Non-pigmented ciliary epithelial cell (primary cell): ENCODE measurements around the gene SP3.
"Not testable (repeated sequence)": the region's sequence is repeated elsewhere in the genome, so short reads cannot be mapped to it uniquely, and the experiment has no call there.

ENCODE experiments used
- DNase-seq: peaks from one replicate; pipeline ENCODE4 v3.0.0-alpha.2; 2010; ENCODE audit warnings: low read depth

Gene SP3

DNA sequence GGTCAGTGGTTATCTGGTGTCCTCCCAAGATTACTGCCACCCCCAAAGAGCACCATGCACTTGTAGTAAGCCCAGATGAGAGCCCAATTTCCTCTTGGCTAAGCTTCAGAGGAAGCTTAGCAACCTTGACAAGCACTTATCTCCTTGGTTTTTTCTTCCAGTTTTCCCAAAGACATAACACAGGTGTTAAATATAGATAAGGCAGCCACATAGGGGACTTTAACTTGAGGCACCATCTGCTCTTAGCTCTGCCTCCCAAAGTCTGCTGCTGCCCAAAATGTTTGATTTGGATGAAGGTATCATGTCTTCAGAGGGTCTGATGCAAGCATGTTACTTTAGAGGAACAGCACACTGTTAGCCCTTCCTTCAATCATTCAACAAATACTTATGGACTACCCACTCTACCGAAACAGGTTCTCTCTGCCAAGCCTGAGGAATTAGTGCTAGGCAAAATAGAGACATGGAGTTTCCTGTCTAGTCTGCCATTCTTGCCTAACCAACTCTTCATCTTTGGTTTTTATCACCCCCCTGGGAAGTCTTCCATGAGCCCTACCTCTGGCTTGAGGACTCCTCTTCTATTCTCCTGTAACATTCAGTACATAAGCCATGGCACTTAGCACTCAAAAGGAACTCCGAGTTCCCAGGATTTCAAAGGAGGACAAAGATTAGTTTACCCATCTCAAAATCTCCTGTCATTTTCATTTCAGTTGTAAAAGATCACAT is 73.7 kb downstream of the SP3 start:
- DNase-seq = no peak

DNA sequence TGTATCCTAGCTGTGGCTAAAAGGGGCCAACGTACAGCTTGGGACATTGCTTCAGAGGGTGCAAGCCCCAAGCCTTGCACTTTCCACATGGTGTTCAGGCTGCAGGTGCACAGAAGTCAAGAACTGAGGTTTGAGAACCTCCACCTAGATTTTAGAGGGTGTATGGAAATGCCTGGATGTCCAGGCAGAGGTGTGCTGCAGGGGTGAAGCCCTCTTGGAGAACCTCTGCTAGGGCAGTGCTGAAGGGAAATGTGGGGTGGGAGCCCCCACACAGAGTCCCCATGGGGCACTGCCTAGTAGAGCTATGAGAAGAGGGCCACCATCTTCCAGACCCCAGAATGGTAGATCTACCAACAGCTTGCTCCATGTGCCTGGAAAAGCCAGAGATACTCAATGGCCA is 75.7 kb downstream of the SP3 start:
- not testable (repeated sequence) for DNase-seq

DNA sequence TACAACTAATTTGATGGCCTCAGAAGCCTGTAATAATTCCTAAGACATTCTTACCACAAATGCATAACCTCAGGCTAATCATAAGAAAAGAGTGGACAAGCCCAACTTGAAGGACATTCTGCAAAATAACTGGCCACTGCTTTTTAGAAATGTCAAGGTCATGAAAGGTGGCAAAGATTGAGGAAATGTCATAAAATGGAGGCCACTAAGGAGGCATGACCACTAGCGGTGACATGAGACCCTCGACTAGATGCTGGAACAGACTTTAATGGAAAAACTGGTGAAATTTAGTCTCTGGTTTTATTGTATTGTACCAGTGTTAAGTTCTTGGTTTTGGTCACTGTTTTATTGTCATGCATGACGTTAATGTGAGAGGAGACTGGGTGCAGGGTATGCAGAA is 78.6 kb downstream of the SP3 start:
- no peak for DNase-seq

DNA sequence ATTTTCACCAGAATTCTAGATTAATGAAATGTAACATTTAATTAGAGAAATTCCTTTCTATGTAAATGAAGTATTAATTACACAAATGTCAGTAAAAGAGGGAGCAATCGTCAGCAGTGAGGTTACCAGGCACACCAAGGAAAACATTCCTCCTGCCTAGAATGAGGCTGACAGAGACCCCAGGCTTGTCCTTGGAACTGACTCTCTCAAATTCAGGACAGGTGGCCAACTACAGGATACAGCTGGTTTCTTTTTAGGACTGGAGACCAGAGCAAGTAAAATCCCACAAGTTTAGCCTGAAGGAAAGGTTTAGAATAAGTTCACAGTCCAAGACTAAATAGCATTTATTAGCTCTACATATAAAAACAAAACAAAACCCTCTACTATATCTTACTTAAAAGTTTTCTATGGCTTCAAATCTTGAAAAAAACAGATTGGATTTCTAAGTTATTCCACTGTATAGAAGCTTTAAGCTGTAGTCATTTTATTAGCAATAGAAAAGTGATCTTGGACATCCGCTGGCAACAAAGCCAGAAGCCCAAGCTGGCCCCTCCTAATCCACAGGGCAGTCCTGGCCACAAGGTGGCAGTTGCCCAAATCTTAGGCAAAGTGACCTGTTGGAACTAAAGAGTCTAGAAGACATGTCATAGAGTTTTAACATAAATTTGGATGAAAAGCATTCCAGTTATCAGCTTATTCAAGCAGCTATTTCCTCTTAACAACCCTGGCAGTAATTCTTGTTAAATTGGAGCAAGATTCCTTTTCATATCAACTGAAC is 81.0 kb downstream of the SP3 start:
- DNase-seq = no peak

DNA sequence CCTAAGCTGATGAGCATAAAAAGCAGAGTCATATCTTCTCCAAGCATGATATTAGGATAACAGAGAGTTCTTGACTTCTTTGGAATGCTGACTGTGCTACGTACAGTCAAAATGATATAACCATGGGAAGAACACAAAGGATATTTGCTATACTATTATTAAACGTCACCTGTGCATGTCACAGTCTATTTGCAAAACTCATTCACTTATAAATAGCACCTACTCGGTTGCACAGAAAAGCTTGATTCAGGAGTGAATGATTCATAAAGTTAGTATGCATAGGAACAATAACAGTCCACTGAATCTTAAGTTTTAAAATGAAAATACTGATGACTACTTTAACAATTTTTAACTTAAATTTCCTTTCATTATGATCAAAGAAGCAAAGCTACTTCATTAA is 83.3 kb downstream of the SP3 start:
- DNase-seq = no peak

DNA sequence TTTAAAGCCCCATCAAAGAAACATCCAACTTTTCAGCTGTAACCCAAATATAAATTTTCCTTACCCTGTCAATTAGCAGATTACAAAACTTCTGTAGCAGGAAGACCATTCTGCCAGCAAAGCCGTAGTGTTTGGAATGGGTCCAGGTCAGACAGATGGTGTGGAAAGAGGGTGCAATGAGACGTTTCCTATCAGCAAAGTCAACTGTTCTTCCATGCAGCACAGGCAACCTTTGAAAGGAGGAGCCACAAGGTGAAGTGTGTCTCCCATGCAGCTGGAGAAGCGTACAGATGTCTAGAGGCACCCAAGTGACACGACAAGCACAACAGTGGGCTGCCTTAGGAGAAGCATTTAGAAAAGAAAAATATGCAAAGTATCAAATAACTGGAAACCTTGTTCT is 83.7 kb downstream of the SP3 start:
- DNase-seq = no peak

DNA sequence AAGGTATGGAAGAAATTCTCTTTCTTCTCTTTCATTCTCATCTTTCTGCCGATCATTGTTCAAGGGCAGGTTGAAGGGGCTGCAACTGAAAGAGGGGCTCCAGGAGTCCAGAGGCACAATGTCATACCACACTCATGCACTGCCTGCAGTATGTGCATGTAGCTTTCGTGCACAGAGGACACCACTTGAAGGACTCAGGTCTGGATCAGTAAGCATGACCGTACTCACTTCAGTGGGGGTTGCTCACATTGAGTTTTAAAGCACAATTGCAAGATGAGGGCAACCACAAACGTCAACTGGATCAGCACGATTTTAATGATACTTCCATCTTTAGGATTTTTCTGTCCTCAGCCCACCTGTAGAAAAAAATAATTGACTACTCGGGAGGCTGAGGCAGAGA is 84.6 kb downstream of the SP3 start:
- no peak for DNase-seq

DNA sequence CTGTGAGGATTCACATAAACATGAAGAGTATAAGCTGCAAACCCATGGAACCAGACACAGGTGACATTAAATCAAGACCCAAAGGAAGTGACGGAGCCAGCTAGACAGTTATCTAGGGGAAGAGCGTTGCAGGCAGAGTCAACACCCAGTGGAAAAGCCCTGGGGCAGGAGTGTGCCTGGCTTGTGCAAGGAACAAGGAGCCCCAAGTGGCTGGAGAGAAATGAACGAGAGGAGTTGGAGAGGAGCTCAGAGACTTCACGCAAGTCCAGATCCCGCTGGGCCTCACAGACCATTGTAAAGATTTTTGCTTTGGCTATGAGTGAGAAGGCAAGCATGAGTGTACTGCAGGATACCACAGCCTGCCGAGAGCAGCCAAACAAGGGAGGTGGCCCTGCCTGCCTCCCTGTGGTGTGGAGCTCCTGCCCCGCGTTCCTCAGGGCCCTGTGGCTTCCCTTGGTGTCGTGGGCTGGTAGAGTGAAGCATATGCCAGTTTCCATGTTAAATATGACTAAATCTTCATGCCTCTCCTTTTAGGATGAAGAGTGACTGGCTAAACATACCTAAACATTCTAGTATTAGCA is 88.2 kb downstream of the SP3 start:
- no peak for DNase-seq

DNA sequence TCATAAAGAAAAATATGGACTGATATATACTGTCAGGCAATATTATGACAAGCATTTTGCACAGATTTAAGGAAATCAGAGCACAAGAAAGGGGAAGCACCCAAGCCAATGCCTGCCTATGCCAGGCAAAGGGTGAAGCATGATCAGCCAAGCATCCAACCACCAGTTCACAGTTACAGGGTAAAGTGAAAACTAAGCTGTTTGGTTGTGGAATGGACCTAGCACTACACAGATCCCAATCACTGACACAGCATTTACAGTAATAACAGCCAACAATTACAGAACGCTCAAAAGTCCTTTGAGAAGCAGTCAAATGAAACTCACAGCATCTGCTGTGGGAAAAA is 90.3 kb downstream of the SP3 start:
- no peak for DNase-seq

DNA sequence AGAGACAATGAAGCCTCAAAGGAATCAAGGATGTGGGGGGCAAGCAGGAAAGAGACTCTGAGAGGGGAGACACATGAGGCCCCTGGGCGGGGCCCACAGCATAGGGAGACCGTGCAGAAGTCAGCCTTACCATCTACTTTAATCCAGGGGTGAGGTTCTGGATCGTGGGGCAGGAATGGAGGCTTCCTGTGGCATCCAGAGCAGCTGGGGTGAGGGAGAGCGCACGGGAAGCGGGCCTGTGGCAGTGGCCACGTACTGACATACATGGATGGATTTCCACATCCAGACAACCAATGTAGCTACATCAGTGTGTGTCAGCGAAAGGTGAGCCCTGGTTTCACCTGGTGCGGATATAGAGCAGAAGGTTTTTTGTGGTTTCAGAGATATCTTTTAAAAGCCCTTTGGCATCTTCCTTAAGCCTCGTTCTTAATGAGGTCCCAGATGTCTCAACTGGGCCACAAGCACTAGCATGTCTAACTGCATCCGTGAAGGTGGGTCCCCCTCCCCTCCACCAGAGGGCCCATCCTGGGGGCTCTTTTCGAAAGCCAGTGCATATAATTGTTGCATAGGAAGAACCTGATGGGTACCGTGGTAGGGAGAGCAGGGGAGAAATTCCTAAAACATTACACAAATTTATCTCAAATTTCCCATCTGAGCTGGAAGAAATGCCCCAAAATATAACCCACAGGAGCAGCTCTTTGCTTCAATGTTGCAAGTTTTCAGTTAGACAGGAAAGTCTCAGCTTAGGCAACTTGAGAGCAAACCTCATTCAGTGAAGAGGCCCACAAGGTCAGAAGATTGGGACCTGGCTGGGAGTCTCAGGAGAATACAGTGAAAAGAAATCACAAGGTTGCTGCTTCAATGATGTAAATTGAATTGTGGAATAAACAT is 90.9 kb downstream of the SP3 start:
- no peak for DNase-seq

DNA sequence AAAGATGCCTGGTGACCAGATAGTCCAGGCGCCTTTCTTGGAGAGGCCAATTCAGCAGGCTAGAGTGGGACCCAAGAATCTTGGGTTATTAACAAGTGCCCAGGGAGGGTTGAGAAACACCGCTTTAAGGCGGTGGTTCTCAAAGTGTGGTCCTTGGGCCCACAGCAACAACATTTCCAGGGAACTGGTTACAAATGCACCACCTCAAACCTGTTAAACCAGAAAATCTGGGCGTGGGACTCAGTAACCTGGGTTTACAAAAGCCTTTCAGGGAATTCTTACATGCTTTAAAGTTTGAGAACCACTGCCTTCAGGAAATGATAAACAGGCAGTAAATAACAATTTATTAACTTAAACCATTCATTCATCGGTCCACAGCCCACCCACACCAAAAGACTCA is 92.5 kb downstream of the SP3 start:
- DNase-seq = no peak

DNA sequence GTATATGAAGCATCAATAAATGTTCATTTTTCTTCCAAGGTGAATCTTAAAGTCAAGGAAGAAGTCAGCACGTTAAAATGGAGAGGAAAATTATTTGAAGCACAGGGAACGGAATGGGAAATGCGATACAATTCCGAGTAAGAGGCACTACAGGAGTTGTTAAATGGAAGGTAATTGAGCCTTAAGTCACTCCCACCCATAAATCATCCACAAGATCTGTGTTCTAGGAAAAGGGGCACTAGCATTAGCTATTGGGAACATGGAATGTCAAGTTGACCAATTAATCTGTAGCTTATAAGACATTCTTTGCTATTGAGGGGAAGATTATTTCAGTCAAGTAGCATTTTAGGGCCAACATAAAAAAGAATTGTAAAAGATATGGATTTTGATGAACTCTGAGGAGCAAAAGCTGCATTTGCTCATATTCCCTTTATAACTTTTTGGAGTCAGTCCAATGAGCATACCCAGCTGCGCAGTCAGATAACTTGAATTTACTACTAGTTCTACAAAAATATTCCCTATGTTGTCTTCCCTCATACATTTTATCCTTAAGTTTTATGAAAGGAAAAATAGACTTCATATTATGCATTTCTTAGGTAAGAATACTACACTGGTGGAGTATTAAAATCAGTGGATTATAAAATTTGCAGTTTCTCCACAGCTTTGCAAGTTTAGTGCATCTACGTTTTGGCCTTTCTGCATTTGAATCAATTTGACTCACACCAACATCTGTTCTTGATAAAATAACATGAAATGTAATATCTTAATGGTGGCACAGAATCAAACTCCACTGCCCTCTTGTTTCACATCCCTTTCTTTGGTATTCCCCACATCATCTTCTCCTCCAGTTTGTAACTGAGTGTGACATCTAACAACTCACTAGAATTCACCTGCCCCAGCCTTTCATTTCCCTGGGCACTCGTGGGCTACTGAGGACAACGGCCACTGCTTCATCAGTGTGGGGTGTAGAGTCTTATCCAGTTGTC is 95.6 kb downstream of the SP3 start:
- DNase-seq = no peak

DNA sequence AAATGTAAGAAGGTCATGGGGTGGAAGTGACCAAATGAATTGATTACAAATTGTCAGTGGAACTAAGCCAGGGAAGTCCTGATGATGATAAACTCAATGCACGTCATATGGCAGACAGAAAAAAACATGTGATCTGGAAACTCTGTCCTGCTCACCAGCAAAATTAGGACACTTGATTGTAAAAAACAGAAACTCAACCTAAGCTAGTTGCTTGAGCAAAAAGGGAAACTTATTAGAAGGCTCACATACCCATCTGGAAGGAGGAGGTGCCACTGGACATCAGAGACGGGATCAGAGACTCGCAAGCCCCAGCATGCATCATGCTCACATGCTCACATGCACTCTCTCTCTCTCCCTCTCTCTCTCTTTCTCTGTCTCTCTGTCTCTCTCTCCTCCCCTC is 96.8 kb downstream of the SP3 start:
- DNase-seq = no peak

DNA sequence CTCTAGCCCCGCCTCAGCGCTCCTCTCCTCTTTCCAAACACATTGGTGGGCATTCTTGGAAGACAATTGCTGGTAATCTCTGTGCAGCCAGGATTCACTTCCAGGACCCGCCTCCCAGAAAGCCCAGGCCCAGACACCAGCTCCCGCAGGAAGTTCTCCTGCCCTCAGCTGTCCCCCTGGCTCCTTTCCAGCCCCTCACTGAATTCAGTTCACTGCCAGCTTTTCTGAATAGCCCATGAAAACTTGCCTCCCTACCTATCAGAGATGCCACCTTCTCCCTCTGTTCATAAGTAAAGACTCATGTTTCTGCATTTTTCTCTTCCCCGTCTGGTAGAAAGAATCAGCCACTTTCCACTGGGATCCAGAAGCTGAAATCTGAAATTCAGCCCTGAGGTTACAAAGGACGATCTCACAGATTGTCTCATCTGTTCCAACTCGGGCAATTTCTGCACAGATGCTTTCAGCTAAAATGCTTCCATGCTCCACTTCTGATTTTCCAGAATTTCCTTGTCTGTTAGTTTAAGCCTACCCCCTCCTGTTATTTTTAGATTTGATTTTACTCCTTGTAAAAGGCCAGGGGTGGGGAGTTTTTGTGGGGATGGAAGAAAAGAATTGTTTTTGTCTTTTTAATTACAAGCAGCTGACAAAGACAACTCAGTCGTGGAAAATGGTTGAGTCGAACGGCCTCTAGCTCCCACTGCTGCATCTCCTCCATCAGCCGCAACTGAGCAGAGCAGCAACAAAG is 98.1 kb downstream of the SP3 start:
- no peak for DNase-seq

DNA sequence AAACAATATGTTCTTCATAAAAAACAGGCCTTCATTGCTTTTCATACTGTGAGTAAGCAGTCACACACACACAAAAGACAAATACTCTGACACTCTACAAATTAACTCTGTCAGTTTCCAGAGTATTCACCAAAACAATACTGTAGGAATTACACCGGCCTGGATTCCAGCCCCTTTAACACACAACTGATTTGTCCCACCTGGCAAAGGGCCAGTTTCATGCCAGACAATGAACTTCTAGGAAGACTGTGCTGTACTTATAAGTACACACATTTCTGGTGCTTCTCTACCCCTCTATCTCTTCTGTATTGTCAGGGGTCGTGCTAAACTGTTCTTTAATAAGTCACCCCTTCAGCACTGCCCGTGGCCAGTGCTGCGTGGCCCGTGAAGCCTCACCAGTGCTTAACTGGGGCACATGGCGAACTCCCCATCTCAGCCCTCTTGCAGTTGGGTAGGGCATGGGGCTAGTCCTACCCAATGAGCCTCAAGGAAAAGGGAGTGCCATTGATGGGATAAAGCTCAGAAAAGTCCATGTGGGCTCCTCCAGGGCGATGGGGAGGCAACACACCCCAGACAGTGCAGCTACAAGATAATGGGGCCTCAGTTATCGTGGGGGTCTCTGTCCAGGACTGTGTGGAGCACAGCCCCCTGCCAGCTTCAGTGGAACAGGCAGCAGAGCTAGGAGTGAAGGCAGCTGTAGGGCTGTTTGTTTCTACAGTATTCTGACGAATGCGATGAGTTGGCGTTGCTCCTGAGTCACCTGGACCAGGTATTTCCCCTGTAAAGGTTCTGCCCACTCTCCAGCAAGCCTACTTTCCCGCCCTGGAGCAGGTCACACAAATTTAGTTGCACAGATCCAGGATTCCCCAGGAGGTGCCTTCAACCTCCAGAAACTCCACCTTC is 99.0 kb downstream of the SP3 start:
- DNase-seq = no peak

DNA sequence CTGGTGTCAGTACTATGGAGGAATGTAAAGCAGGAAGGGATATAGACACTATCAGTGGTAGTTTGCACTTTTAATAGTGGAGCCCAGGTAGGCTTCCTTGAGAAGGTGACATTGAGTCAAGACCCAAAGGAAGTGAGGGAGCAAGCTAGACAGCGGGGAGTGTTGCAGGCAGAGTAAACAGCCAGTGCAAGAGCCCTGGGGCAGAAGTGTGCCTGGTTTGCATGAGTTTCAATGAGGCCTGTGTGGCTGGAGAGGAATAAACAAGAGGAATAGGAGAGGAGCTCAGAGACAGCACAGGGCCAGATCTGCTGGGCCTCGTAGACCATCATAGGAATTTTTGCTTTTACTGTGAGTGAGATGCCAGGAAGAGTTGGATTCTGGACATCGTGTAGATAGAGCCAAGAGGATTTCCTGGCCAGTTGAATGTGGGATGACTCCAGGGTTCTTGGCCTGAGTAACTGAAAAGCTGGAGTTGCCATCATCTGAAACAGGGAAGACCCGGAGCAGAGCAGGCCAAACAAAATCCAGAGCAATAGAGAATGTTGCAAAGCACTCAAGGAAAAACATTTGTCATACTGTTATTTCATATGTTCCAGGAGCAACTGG is 102.5 kb downstream of the SP3 start:
- DNase-seq = no peak

DNA sequence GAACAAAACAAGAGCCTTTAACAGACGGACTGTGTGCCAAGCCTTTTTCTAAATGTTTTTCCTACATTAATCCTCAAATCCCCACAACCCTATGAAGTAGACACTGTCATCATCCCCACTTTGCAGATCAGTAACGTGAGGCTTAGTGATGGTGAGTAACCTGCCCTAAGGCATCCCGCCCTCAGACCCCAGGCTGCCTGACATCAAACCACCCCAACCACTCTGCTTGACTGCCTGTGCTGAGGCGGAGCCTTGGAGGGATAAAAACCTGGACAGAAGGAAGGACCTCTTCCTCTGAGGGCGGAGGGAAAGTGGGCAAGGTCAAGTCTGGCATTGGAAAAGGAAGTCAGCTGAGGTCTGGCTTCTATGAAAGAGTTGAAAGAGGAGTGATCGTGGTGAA is 104.6 kb downstream of the SP3 start:
- no peak for DNase-seq

DNA sequence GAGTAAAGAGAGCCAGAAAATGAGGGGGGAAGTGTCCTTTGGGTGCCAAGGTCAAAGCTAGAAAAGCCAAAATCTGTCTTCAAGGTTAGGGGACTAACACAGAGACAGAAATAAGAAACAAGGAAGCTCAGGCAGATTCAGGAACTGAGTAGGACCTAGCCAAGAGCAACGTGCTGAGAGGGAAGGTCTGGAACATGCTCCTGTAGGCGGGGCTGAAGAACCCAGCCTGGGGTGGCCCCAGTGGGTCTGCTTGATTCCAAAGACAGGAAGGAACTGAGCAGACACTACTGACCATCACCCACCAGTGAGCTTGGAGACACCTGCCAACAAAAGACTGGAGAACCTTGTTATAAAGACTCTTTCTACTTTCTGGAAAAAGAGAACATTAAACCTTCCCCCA is 105.1 kb downstream of the SP3 start:
- DNase-seq = no peak

DNA sequence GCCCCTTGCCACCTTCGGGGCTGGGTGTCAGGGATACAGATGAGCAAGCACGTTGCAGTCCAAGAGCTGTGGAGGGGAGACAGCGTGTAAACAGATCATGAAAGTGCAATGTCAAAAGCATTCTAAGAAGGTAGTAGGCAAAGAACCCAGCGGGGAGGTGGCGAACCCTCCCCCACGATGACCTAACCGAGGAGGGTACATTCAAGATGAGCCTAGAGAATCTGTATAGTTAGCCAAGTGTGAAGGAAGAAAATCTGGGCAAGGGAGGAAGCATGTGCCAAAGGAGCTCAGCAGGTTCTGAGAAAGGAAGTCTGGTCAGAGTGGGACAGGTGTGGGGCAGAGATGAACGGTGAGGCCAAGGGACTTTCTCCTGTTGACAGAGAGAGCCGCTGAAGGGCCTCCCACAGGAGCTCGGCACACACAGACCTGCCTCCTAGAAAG is 106.9 kb downstream of the SP3 start:
- no peak for DNase-seq
